Ishikawa (cell line): ENCODE data around the gene PTPRN2.

Experiments used
- CEBPB ChIP-seq: IDR thresholded peaks from 2 replicates; pipeline ENCODE4 v1.6.1; 2012
- CREB1 ChIP-seq: IDR thresholded peaks from 2 replicates; pipeline ENCODE4 v1.6.1; 2012; ENCODE audit warnings: low read depth
- EGR1 ChIP-seq: IDR thresholded peaks from 2 replicates; pipeline ENCODE4 v1.6.1; 2012
- EP300 ChIP-seq: IDR thresholded peaks from 2 replicates; pipeline ENCODE4 v1.6.1; 2012; ENCODE audit warnings: borderline replicate concordance
- FOXM1 ChIP-seq: IDR thresholded peaks from 2 replicates; pipeline ENCODE4 v1.6.1; 2012; ENCODE audit warnings: low read depth, borderline replicate concordance
- MAX ChIP-seq: IDR thresholded peaks from 2 replicates; pipeline ENCODE4 v1.6.1; 2012
- NFIC ChIP-seq: IDR thresholded peaks from 2 replicates; pipeline ENCODE4 v1.6.1; 2012
- RAD21 ChIP-seq: IDR thresholded peaks from 2 replicates; pipeline ENCODE4 v1.6.1; 2012; ENCODE audit warnings: low read depth
- TAF1 ChIP-seq: IDR thresholded peaks from 2 replicates; pipeline ENCODE4 v1.6.1; 2012; ENCODE audit warnings: low read depth, mild to moderate bottlenecking
- TCF12 ChIP-seq: IDR thresholded peaks from 2 replicates; pipeline ENCODE4 v1.6.1; 2012; ENCODE audit warnings: low read depth
- TEAD4 ChIP-seq: IDR thresholded peaks from 2 replicates; pipeline ENCODE4 v1.6.1; 2012
- USF1 ChIP-seq: IDR thresholded peaks from 2 replicates; pipeline ENCODE4 v1.6.1; 2012
- YY1 ChIP-seq: IDR thresholded peaks from 2 replicates; pipeline ENCODE4 v1.6.1; 2012; ENCODE audit warnings: low read depth
- ZBTB7A ChIP-seq: IDR thresholded peaks from 2 replicates; pipeline ENCODE4 v1.6.1; 2012; ENCODE audit warnings: low read depth
- TF ChIP-seq, protein P1 (sequence below): IDR thresholded peaks from 2 replicates; pipeline ENCODE4 v1.6.1; 2012; ENCODE audit warnings: low read depth, mild to moderate bottlenecking

Gene PTPRN2

GRCh38 chr7:158130023-158130409 is 457.6 kb downstream of the PTPRN2 start:
- TF ChIP-seq CREB1: no peak
- no peak for TF ChIP-seq EP300
- TF ChIP-seq RAD21: no peak
- TF ChIP-seq, protein P1, sequence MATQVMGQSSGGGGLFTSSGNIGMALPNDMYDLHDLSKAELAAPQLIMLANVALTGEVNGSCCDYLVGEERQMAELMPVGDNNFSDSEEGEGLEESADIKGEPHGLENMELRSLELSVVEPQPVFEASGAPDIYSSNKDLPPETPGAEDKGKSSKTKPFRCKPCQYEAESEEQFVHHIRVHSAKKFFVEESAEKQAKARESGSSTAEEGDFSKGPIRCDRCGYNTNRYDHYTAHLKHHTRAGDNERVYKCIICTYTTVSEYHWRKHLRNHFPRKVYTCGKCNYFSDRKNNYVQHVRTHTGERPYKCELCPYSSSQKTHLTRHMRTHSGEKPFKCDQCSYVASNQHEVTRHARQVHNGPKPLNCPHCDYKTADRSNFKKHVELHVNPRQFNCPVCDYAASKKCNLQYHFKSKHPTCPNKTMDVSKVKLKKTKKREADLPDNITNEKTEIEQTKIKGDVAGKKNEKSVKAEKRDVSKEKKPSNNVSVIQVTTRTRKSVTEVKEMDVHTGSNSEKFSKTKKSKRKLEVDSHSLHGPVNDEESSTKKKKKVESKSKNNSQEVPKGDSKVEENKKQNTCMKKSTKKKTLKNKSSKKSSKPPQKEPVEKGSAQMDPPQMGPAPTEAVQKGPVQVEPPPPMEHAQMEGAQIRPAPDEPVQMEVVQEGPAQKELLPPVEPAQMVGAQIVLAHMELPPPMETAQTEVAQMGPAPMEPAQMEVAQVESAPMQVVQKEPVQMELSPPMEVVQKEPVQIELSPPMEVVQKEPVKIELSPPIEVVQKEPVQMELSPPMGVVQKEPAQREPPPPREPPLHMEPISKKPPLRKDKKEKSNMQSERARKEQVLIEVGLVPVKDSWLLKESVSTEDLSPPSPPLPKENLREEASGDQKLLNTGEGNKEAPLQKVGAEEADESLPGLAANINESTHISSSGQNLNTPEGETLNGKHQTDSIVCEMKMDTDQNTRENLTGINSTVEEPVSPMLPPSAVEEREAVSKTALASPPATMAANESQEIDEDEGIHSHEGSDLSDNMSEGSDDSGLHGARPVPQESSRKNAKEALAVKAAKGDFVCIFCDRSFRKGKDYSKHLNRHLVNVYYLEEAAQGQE: no peak
- no peak for TF ChIP-seq TEAD4
- TF ChIP-seq NFIC: no peak
- no peak for TF ChIP-seq YY1
- no peak for TF ChIP-seq ZBTB7A
- TF ChIP-seq CEBPB: no peak
- no peak for TF ChIP-seq TCF12
- TF ChIP-seq EGR1: no peak
- no peak for TF ChIP-seq MAX
- TF ChIP-seq USF1: no peak
- TF ChIP-seq TAF1: no peak

DNA sequence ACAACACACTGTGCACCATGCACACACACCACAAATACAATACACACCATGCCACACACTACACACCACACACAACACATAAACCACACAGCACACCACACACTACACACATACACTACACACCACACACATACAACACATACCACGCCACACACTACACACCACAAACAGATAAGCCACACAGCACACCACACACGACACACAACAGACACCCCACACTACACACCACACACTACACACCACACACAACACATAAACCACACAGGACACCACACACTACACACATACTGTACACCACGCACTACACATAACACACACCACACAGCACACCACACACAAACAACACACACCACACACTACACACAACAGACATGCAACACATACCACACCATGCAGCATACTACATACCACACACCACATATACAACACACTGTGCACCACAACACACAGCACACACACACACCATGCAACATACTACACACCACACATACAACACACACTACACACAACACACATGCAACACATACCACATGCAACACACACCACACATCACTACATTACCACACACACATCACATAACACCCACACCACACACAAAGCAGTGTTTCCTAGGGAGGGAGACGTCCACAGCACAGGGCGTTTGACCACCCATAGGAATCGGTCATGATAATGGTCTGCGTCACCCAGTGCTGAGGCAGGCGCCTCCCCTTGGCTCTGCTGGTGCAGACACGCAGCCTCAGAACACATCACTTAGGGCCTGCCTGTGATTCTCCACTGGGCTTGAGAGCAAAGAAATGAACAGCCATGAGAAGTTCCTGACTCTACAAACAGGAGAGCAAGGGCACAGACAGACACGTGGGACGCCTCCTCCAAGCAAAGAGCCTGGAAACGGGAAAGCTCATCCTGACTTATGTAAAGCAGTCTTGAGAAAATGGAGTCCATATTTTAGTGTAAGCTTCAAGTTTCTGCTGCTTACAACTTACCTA is 458.3 kb downstream of the PTPRN2 start:
- TF ChIP-seq TAF1 (no peak), RAD21 (no peak), FOXM1 (no peak), CEBPB (no peak), TCF12 (no peak), MAX (no peak), YY1 (no peak), USF1 (no peak), ZBTB7A (no peak), EP300 (no peak)
- TF ChIP-seq, protein P1: no peak

DNA sequence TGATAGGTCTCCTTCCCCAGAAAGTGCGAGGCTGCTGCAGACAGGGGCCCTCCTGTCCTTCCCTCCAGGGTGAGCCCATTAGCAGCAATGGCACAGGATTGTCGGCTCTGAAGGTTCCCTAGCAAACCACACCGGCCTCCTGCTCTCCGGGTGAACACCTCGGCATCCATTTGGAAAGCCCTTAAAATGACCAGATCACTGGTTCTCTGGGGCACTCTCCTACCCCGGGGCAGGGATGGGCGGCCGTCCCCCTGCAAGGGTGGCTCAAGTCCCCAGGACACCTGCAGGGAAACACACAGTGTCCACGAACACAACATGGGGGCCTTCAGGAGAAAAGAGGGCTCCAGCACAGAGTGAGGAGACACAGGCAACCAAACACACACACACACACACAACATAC is 459.1 kb downstream of the PTPRN2 start:
- no peak for TF ChIP-seq RAD21
- no peak for TF ChIP-seq TEAD4
- TF ChIP-seq, protein P1: no peak
- TF ChIP-seq CEBPB: no peak
- no peak for TF ChIP-seq NFIC
- no peak for TF ChIP-seq CREB1
- TF ChIP-seq EP300: no peak
- no peak for TF ChIP-seq ZBTB7A
- TF ChIP-seq TAF1: no peak
- TF ChIP-seq FOXM1: no peak
- no peak for TF ChIP-seq USF1
- TF ChIP-seq YY1: no peak
- no peak for TF ChIP-seq TCF12
- no peak for TF ChIP-seq EGR1
- no peak for TF ChIP-seq MAX

- no peak for TF ChIP-seq MAX
- no peak for TF ChIP-seq ZBTB7A
- TF ChIP-seq FOXM1: no peak
- TF ChIP-seq, protein P1: no peak
- TF ChIP-seq RAD21: no peak
- TF ChIP-seq TCF12: no peak
- no peak for TF ChIP-seq EGR1
- TF ChIP-seq TAF1: no peak
- TF ChIP-seq USF1: no peak
- no peak for TF ChIP-seq YY1
- no peak for TF ChIP-seq NFIC
- TF ChIP-seq EP300: no peak
- no peak for TF ChIP-seq CEBPB
These were observed 460.4 kb downstream of the PTPRN2 start for GRCh38 chr7:158127241-158127640.
